Nephron progenitor cell (in vitro differentiated cells): ENCODE results near the gene C12orf75.
A peak's percentile ranks its signal among the peaks of the same experiment; 100 is the strongest.

Experiments used
- DNase-seq: peaks from one replicate; pipeline ENCODE4 v3.0.0; 2021
- H3K27ac Mint-ChIP-seq: 2 replicates; pipeline ENCODE4 v1.8.0; 2021; ENCODE audit warnings: mild to moderate bottlenecking, moderate library complexity, mixed read lengths
- H3K27me3 Mint-ChIP-seq: 2 replicates; pipeline ENCODE4 v1.8.0; 2021; ENCODE audit warnings: mild to moderate bottlenecking, low read depth, mixed read lengths; ENCODE audit not compliant: poor library complexity
- H3K36me3 Mint-ChIP-seq: 2 replicates; pipeline ENCODE4 v1.8.0; 2021; ENCODE audit warnings: low read depth, mixed read lengths
- H3K4me1 Mint-ChIP-seq: 2 replicates; pipeline ENCODE4 v1.8.0; 2021; ENCODE audit warnings: mixed read lengths
- H3K4me3 Mint-ChIP-seq: 2 replicates; pipeline ENCODE4 v1.8.0; 2021; ENCODE audit warnings: mild to moderate bottlenecking, moderate library complexity, mixed read lengths
- H3K9me3 Mint-ChIP-seq: 2 replicates; pipeline ENCODE4 v1.8.0; 2021; ENCODE audit warnings: mild to moderate bottlenecking, moderate library complexity, mixed read lengths
- CTCF ChIP-seq: fragments of 200-600 bp; sonication (generic); IDR thresholded peaks from 2 replicates; pipeline ENCODE4 v1.5.0; 2021; ENCODE audit warnings: antibody characterized with exemption

The C12orf75 gene

DNA sequence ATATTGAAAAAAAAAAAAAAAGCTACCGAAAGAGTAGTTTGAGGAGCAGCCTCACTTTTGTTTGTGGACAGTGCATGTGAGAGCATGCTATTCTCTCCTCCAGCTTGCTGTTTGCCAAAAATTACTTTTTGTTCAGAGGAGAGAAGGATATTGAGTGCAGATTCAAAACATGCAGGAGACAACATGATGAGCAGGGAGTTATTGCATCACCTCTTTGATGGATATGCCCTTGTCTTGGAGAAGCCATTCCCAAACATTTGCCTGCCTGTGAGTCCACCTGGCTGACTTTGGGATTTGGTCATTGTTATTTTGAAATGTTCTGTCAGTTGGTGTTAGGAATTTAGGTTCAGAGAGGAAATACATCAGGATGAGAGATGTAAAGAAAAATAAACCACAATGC is 2.4 kb downstream of the C12orf75 start:
- Mint-ChIP-seq H3K9me3 (peaks cover 7% of the 10 kb centered on the region), H3K4me1 (peaks cover 52% of the 10 kb centered on the region), H3K27me3 (peaks cover 10% of the 10 kb centered on the region), H3K27ac (no peak overlapping the region), H3K4me3 (no peak overlapping the region), H3K36me3 (peaks cover 13% of the 10 kb centered on the region)
- no peak for TF ChIP-seq CTCF
- DNase-seq = no peak

- Mint-ChIP-seq H3K36me3 (peaks cover 18% of the 10 kb centered on the region), H3K9me3 (peaks cover 14% of the 10 kb centered on the region), H3K27me3 (peaks cover 10% of the 10 kb centered on the region), H3K4me1 (peaks cover 52% of the 10 kb centered on the region), H3K27ac (no peak overlapping the region), H3K4me3 (no peak overlapping the region)
- no peak for DNase-seq
- no peak for TF ChIP-seq CTCF
Measured at GRCh38 chr12:105334001-105334400, 3.5 kb downstream of the C12orf75 start.

GRCh38 chr12:105334582-105334981 is 4.1 kb downstream of the C12orf75 start:
- Mint-ChIP-seq H3K27me3 (peaks cover 10% of the 10 kb centered on the region), H3K4me3 (no peak overlapping the region), H3K4me1 (peaks cover 52% of the 10 kb centered on the region), H3K27ac (no peak overlapping the region), H3K36me3 (peaks cover 18% of the 10 kb centered on the region), H3K9me3 (peaks cover 16% of the 10 kb centered on the region)
- DNase-seq = no peak
- TF ChIP-seq CTCF = no peak

- H3K27ac Mint-ChIP-seq = no peak overlapping the region
Measured at GRCh38 chr12:105335856-105336255, 5.4 kb downstream of the C12orf75 start.

GRCh38 chr12:105336411-105336810 is 5.9 kb downstream of the C12orf75 start:
- no peak overlapping the region for H3K27ac Mint-ChIP-seq
- H3K9me3 Mint-ChIP-seq = peaks cover 34% of the 10 kb centered on the region
- peaks cover 45% of the 10 kb centered on the region for H3K4me1 Mint-ChIP-seq
- peaks cover 31% of the 10 kb centered on the region for H3K36me3 Mint-ChIP-seq
- H3K4me3 Mint-ChIP-seq = no peak overlapping the region
- DNase-seq = no peak
- TF ChIP-seq CTCF = no peak
- peaks cover 7% of the 10 kb centered on the region for H3K27me3 Mint-ChIP-seq

More at GRCh38 chr12:105335856-105336255, 5.4 kb downstream of the C12orf75 start:
- no peak for DNase-seq
- Mint-ChIP-seq H3K9me3 (peaks cover 28% of the 10 kb centered on the region), H3K27me3 (peaks cover 10% of the 10 kb centered on the region), H3K36me3 (peaks cover 26% of the 10 kb centered on the region), H3K4me1 (peaks cover 47% of the 10 kb centered on the region), H3K4me3 (no peak overlapping the region)
- TF ChIP-seq CTCF = no peak

DNA sequence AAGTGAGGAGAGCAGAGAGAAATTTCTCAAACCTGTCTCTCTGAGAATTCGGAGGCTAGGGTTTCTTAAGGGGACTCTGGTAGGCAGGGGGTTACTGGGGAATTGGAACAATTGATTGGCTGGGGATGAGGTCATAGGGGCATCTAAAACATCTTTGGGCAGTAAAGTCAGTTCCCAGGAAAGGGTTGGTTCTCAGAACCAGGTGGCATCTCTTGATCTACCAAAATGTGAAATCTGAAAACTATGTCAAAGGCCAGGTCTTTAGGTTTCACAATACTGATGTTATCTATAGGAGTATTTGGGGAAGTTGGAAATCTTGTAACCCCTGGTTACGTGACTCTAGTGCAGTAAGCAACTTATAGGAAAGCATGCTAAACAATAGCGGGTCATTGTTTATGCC is 6.9 kb downstream of the C12orf75 start:
- Mint-ChIP-seq H3K9me3 (peaks cover 43% of the 10 kb centered on the region), H3K27me3 (no peaks in the 10 kb centered on the region), H3K36me3 (peaks cover 41% of the 10 kb centered on the region), H3K4me1 (peaks cover 37% of the 10 kb centered on the region), H3K4me3 (no peak overlapping the region), H3K27ac (peak overlapping the region; percentile 22)
- DNase-seq = no peak
- no peak for TF ChIP-seq CTCF
